ENCODE results near the gene RNF166.
"Not testable (repeated sequence)": the region's sequence is repeated elsewhere in the genome, so short reads cannot be mapped to it uniquely, and the experiment has no call there.

The RNF166 gene

DNA sequence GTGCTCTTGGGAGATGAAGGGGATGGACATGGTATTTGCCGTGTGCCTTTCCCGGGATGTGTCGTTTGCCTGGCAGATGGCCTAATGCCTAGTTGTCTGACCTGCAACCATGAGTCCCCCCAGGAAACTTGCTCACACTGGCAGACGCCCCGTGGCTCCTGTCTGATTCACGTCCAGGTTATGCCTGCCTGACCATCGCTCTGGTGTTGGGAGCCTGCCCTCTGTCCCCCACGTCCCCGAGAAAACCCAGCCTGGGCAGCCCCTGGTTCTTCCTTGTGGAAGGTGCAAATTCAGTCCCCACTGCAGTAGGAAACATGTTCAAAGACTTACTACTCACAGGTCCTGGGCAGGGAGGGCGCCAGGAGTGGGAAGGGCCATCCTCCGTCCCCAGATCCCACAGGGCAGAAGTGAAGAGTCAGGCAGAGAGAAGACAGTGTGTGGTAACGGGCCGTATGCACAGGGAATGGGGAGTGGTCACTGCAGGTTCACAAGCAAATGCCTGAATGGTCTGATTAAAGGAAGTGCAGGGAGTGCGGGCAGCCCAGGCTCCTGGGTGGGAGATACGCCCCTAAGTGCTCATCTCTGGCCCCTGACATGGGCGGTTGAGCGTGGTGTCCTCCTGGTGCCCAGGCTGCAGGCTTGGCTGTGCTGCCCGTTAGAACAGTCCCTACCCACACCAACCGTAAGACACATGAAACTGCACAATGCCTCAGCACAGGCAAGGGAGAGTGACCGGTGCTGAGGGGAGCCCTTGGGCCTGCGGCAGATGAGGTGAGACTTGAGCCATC, 15.7 kb downstream of the RNF166 start:
- no peak for DNase-seq

DNA sequence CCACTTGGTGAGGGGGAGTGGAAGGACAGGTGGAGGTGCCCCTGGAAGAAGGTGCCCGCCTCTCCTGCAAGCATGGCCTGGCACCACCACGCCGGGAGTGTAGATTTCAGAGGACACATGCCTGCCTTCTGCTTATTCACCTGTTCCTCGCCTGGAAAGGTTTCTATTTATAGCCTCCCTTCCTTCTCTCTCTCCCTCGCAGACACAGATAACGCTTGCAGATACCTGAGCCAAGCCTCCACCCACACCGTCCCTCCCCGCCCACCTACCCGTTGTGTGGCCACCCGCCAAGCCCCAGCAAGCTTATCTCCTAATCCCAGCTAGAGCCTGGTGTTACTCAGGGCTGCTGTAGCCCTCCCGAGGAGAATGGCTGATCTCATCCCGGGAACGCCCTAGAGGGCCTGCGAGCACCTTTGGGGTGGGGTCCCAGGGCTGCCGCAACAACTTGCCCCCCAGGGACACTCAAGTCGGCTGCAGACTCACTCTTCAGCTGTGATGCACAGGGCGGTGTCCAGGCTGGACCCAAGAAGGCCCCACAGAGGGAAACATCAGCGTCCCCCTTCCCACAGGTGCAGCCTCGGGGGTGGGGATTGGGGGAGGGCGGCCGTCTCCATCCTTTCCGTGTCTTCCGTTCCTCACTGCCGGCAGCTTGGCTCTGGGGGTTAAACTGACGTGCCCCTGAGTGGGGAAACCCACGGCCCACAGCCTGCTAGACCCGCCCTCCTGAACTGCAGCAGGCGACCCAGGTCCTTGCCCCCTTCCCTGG, 18.0 kb downstream of the RNF166 start:
- DNase-seq: peak; percentile 84

DNA sequence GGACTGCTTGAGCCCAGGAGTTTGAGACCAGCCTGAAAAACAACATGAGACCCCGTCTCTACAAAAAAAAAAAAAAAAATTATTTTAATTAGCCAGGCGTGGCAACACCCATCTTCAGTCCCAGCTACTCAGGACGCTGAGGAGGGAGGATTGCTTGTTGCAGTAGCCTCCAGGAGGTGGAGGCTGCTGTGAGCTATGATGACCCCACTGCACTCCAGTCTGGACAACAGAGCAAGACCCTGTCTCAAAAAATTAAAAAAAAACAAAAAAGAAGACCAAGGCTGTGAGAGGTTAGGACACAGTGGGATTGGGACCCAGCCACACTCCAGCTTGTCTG, 18.6 kb downstream of the RNF166 start:
- DNase-seq: no peak

DNA sequence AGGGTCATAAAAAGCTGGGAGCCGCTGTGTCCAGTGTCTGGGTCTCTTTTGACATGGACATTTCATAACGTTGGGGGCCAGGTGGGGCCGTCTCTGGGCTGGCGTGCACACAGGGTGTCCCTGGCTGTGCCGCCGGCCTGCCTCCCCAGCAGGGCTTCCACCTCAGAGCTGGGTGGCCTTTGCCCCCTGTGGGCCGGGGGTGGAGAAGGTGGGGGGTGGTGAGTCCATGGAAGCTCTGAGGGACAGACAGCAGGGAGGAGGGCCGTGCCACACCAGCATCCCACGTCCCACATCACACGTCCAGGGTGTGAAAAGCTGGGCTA, 19.0 kb downstream of the RNF166 start:
- no peak for DNase-seq

DNA sequence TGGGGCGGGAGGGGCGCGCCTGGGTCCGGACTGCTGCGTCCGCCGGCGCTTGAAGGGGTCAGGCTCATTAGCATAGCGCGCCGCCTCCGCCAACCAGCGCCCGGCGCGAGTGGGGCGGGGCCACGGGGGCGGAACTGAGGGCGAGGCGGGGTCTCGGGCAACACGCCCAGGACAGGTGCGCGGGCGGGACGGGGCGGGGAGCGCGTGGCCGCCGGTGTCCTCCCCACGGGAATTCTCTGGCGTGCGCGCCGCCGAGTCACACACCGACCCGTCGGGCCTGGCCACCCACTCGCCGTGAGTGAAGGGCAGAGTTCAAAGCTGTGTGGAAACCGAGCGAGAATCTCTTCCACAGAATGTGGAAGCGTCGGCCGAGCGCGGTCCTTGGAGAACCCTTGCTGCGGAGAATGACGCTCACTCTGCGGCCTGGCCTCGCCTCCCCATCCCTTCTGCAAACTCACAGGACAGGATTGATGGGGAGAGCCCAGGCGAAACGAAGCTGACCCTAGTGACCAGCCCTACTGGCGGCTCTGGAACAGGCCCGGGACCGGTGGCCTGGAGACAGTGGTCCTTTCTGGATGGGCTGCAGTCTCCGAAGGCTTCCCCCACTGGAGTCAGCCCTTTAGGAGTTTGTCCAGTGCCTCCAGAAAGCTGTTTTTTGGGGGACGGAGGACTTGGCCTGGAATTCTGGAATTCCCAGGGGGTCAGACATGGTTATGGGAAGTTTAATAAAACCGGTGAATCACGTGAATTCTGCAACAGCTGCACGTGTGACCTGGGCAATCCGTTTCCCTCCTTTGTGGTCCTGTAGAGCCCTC, 19.6 kb downstream of the RNF166 start, which contains the start of gene SNAI3:
Gene SNAI3 (minus strand): TSS at position 69 of the 815 bp plus-strand sequence. CDS start 101 bp downstream, outside the sequence.
- peak; percentile 82 for DNase-seq

DNA sequence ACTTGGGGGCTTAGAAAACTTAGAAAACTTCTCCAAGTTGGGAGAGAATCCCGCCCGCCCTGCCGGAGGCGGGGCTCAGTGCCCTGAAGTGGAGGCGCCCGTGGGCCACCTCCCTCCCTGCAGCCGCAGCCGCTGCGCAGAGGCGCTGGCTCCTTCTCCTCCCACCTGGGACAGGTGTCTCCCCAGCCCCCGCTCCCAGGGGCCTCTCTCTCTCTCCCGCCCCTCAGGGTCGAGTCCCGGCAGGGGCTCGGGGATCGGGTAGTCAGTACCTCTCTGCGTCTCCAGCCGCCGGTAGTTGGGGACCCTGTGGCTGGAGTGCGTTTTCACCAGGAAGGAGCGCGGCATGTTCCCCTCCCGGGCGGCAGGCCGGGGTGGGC, 20.2 kb downstream of the RNF166 start:
- no peak for DNase-seq

DNA sequence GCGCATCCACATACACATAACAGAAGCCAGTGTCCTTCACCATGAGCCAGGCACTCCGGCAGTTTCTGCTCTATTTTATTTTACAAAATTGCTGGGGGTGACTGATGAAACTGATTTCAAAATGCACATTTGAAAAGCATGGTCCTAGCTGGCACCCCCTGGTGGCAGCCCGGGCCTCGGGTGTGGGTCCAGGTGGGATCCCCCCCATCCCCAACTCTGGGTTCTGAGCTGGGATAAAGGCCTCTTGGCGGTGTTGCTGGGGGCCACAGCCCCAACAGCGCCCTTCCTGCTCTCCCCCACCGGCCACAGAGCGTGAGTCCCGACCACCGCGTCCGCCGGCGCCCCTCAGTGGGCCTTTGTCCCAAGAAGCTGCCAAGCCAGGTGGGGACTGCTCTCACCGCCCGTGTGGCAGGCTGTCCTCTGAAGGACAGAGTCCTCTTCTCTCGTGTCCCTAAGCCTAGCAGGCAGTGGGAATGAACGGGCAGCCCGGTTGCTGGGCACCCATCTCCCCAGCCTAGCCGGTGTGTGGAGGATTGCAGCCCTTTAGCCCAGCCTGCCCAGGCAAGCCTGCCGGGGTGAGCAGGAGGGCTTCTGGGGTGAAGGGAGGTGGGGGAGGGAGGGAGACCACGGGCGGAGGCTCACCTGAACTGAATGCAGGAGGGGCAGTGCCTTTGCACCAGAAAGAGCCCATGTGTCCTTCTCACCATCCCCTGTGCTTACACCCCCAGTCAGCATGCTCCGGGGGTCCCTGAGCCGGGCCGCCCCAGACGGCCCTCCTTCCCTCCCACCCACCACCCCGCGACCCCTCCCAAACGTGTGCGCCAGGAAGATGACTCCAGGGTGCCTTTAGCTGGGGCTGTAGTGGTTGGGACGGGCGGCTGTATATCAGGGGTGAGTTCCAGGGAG, 20.8 kb downstream of the RNF166 start:
- DNase-seq: peak; percentile 17

DNA sequence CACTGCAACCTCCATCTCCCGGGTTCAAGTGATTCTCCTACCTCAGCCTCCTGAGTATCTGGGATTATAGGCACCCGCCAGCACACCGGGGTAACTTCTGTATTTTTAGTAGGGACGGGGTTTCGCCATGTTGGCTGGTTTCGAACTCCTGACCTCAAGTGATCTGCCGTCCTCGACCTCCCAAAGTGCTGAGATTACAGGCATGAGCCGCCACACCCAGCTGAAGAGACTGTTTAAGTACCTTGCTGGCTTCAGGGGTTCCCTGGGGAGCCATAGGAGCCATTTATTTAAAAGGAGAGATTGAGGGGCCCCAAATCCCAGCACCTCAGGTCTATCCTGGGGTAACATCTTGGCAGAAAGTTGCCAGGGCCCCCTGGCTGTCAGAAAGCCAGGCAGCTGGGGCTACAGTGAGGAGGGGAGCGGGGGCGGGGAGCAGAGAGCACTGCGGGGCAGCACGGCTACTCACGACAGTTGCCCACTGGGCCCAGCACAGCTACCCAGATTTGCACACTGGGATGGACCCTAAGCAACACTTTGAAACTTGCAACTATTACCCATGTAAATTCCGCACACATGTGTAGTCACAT, 21.5 kb downstream of the RNF166 start:
- no peak for DNase-seq

DNA sequence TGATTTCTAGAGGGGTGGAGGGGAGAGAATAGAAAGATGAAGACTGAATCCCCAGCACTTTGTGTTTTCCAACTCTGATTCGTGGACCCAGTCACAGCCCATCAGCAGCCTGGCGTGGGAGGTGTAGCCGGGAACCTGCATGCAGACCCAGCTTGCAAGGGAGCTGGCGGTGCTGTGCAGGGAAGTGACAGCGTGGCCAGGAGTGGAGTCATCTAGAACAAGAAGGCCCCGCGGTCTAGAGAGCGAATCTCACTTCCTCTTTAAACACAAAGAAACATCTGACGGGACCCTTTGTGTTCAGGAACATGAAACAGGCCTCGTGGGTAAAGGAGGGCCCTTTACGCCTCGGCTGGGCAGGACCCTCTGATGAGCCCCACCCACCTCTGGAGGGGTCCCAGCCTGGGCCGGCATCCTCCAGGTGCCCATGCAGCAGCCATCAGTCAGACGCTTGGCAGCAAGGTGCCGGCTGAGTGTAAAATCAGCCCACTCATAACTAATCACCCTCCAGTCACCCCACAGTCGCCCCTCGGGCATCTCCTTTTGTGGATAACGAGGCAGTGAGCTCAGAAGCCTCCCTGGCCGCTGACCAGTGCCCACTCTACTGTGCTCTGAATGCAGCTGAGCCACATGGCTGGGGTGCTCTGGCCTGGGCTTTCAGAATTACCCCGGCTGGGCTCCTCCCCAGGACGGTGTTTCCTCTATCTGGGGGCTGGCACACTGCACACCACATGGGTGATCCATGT, 24.3 kb downstream of the RNF166 start:
- DNase-seq: no peak

DNA sequence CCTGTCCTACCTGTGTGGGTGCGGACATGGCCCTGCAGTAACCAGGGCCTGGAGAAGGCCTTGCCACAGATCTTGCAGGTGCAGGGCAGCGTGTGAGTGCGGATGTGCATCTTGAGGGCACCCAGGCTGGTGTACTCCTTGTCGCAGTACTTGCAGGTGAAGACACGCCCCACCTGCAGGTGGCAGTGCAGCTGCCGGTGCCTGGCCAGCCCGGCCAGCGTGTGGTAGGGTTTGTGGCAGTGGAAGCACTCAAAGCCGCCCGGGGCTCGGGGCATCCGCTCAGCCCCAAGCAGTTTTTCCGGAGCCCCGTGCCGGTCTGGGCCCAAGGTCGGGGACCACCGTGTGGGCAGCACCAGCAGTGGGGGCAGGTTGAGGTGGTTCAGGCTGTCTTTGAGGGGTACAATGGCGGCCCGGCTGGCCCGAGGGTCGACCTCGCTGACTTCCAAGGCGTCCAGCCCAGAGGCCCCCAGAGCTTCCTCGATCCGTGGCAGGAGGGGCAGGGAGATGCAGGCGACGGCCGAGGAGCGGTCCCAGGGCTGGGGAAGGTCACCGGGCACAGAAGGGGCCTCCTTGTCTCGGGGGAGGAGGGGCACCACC, 25.0 kb downstream of the RNF166 start:
- peak; percentile 54 for DNase-seq

DNA sequence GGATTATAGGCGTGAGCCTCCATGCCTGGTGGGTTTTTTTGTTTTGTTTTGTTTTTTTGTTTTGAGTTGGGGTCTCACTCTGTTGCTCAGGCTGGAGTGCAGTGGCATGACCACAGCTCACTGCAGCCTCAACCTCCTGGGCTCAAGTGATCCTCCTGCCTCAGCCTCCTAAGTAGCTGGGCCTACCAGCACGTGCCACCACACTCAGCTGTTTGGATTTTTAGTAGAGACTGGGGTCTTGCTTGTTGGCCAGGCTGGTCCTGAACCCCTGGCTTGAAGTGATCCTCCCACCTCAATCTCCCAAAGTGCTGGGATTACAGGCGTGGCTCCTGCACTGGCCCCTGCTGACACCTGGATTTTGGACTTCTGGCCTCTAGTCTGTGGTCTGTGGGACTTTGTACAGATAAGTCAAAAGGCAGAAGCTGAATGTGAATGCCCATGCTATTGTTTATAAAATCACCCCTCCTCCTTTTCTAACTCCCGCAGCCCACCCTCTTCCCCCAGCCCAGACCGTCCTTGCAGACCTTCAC, 25.6 kb downstream of the RNF166 start:
- no peak for DNase-seq

DNA sequence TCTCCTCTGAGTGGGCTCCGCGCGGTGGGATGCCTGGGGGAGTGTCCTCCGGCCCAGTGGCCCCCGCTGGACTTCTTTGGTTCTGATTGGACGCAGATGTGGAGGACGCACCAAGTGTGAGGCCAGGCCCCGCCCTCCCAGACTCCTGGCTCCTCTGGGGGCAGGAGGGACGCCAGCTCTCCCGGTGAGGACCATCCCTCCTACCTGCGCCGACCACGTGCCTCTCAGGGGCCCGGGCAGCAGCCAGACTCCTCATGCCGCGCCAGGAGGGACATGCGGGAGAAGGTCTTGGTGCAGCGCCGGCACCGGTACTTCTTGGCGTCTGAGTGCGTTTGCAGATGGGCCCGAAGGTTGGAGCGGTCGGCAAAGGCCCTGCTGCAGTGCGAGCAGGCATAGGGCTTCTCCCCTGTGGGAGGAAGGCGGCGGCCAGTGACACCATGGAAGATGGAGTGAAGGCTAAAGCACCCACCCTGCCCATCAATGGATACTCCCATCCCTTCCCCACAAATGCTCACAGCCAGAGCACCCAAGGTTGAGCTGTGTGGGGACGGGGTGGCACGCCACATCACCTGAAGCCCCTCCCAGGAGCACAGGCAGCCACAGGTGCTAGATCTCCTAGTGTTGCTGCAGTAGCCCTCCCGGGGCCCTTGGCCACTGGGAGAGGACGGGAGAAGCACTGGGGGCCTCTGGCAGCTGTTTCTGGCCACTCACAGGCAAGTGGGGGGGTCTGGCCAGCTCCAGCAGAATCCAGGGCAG, 27.8 kb downstream of the RNF166 start:
- peak; percentile 28 for DNase-seq

DNA sequence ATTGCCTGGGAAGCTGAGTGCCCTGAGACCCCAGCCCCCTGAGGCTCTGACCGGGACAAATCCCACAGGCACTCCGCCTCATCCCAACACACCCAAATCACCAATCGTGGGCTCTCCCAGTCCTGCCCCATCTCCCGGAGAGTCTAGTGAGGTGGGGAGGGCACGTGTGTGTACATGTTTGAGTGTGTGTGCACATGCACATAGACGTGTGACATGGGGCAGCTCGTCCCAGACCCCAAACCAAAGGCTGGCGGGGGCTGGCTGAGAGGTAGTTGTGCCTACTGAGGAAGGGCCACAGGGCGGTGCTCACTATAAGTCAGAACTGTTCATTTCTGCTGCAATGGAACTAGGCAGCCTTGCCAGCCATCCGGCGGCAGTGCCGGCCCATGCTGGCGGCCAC, 28.5 kb downstream of the RNF166 start:
- no peak for DNase-seq

DNA sequence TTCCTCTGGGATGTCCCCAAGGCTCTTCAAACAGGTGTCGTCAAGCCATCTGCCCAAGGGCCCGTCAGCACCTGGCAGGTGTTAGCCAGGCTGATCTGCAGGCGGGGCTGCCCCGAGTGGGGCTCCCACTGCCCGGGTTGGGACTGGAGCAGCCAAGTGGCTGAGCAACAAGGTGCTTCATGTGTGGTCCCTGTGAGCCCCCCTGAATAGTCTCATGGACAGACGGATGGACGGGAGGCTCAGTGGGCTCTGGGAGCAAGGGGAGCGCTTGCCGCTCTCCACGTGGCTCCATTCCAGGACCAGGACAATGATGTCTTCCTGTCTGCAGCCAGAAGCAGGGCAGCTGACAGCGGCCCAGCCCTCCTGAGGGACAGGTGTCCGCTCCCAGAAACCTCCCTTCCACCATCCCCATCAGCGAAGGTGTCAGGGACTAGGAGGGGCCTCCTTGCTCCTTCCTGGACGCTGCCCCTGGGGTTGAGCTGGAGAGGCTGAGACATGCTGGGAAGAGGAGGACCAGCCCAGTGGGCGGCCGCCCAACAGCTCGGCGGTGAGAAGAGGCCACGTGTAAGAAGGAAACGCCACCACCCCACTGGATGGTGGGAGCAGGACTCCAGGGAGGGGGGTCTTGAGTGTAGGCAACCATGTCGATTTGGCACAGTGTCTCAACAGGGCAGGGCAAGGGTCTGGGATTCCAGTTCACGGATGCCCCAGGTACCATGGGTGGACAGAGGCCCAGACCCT, 29.5 kb downstream of the RNF166 start:
- no peak for DNase-seq

DNA sequence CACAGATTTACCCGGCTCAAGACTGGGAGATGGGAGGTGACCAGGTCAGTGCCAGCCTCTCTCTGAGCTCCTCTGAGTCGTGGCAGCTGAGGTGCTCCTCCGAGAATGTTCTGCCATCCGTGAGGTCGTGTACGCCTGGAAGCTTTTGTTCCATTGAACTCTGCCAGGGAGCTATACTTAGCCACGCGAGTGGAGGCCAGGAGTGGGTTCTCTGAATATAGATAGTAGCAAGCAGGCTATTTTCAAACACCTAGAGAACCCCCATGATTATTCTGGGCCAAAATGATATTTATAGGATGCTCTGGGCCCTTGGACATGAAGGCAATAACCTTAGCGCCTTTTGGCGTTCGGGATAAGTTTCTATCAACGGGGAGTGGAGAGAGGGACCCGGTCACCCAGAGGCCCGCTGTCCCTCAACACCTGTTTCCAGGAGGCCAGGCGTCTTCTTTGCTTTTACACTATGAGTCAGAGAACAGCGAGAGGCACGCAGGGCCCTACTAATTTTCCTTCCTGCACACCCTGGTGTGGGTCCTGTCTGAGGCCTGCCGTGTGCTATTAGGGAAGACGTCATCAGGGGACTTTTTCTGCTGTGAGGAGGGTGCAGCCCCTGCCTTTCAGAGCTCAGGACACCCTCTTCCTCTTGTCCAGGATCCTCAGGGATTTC, 32.4 kb downstream of the RNF166 start:
- DNase-seq: no peak

DNA sequence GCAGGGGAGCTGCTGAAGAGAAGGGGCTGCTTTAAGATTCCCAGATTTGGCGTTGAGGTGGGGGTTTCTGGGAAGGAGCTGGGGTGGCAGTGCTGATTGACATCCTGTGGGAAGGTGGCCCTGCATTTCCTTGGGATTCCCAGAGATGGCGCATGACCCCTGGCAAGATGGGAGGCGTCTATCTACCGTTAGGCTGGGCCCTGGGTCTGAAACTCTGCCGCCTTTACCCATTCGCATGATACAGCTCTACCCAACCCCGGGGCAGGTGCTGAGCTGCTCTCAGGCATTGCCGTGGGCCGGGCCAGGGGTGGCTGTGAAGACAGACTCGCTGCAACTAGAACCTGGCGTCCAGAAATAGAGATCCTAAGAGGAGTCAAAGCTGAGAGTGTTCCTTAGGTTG, 33.4 kb downstream of the RNF166 start:
- peak; percentile 64 for DNase-seq

DNA sequence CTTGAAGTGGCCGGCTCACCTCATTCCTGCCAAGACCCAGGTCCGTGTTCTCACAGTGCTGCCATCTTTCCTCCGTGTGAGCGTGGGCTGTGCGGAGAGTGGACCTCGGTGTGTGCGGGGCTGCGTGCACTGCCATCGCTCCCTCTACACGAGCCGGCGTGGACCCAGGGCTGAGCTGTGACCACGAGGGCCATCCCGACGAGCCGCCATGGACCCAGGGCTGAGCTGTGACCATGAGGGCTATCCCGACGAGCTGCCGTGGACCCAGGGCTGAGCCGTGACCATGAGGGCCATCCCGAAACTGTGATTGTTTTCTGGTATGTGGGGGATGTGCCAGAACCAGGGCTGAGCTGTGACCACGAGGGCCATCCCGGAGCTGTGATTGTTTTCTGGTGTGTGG, 34.4 kb downstream of the RNF166 start:
- no peak for DNase-seq

DNA sequence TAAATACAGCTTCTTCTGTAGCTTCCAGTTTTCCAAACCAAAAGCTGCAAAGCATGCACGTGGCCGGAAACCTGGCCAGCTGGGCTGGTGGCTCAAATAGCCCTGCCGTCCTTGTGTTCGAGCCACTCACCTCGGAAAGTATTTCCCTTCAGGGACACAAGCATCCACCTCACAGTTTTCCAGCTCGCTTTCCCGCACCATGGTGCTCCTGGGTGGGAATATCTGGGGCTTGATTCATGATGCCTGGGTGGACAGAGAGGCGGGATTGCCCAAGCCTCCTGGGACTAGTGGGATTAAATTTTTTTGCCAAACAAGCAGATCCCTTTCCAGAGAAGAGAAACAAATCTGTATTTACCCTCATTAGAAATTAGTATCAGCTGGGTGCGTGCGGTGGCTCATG, 36.2 kb downstream of the RNF166 start:
- DNase-seq: peak; percentile 13

DNA sequence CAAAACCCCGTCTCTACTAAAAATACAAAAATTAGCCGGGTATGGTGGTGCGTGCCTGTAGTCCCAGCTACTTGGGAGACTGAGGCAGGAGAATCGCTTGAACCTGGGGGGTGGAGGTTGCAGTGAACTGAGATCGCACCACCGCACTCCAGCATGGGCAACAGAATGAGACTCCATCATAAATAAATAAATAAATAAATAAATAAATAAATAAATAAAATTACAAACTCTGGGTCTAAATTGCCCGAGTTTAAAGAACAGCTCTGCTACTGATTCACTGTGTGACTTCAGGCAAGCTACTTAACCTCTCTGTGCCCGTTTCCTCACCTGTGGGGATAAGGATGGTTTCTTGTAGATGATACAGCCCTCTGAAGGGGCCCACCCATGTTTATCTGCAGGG, 36.7 kb downstream of the RNF166 start:
- not testable (repeated sequence) for DNase-seq
